Aorta (tissue), 5 donors: ENCODE measurements around the gene GABARAP. TPM values are rescaled to one million over a fixed set of nuclear protein-coding genes. Genes with fewer than 3 reads are reported as not detected.

ENCODE experiments used
- ATAC-seq: fragments of 200-7000 bp; cut with Tn5 transposase; one replicate; pipeline ENCODE4 v1.9.1; 2022; ENCODE audit warnings: moderate library complexity; ENCODE audit not compliant: low FRiP score
- DNase-seq, 2 donors: peaks; one replicate each; pipeline ENCODE4 v3.0.0-alpha.2; 2020
- H3K27ac ChIP-seq, 2 donors: one replicate each; pipeline ENCODE4 v1.5.1; 2013; ENCODE audit warnings: low read length in 2 of 2, mild to moderate bottlenecking in 2 of 2, moderate library complexity in 2 of 2, control low read depth in 1 of 2, inconsistent platforms in 1 of 2, low read depth in 1 of 2
- H3K27me3 ChIP-seq, 2 donors: one replicate each; pipeline ENCODE4 v1.6.1; 2013; ENCODE audit warnings: control low read depth in 1 of 2, low read length in 1 of 2, mild to moderate bottlenecking in 1 of 2, moderate library complexity in 1 of 2; ENCODE audit not compliant: insufficient read depth in 2 of 2, control insufficient read depth in 1 of 2
- H3K36me3 ChIP-seq, 2 donors: one replicate each; pipeline ENCODE4 v1.6.1; 2013; ENCODE audit warnings: control low read depth in 1 of 2, low read length in 1 of 2, mild to moderate bottlenecking in 1 of 2; ENCODE audit not compliant: insufficient read depth in 2 of 2, control insufficient read depth in 1 of 2
- H3K4me1 ChIP-seq, 2 donors: one replicate each; pipeline ENCODE4 v1.6.1; 2013; ENCODE audit warnings: low read length in 2 of 2, control low read depth in 1 of 2, mild to moderate bottlenecking in 1 of 2, moderate library complexity in 1 of 2; ENCODE audit not compliant: insufficient read depth in 2 of 2, control insufficient read depth in 1 of 2
- H3K4me3 ChIP-seq, 2 donors: one replicate each; pipeline ENCODE4 v1.5.1; 2013; ENCODE audit warnings: low read length in 2 of 2, control low read depth in 1 of 2, mild to moderate bottlenecking in 1 of 2
- H3K9me3 ChIP-seq: one replicate; pipeline ENCODE4 v1.6.1; 2013; ENCODE audit warnings: mild to moderate bottlenecking, low read length; ENCODE audit not compliant: control insufficient read depth
- whole genome bisulfite sequencing, 2 donors: extraction: QIAGEN DNeasy Blood & Tissue Kit; methylation state at CpG; one replicate each; pipeline ENCODE4 v1.1.7; 2013; 5-methylcytosine and 5-hydroxymethylcytosine counted together
- intact Hi-C, 2 donors: fragments of 100-400 bp; cut with DNase I; formaldehyde crosslinking; loops; one replicate each; pipeline versions ENCODE4 v1.14.2 to v1.15.0; 2022
- polyA plus RNA-seq, 2 donors: library from polyadenylated mRNA; stranded (reverse); fragments of 200-250 nt; gene quantifications; one replicate each; pipeline ENCODE4 v1.2.3, GENCODE V29; 2013
- total RNA-seq, 2 donors: library from RNA; stranded (reverse); fragmentation: NEBNext Ultra II Directional; extraction: Animal tissue kit (Norgen Biotek cat#: 25700); gene quantifications; one replicate each; pipeline ENCODE4 v1.2.1, GENCODE V29; 2021
- donor health status: healthy with polysubstance abuse.
- donor health status: Bipolar disorder and iron deficiency.
- donor health status: DM: no; HTN: no; CAD: no.
- donor health status: DM: no; HTN: no; CAD: no.
- donor health status: DM: yes; HTN: yes; CAD: no.

GABARAP gene
- total and polyA plus RNA-seq, 4 donors, result 405 to 895 (median 615) TPM

DNA sequence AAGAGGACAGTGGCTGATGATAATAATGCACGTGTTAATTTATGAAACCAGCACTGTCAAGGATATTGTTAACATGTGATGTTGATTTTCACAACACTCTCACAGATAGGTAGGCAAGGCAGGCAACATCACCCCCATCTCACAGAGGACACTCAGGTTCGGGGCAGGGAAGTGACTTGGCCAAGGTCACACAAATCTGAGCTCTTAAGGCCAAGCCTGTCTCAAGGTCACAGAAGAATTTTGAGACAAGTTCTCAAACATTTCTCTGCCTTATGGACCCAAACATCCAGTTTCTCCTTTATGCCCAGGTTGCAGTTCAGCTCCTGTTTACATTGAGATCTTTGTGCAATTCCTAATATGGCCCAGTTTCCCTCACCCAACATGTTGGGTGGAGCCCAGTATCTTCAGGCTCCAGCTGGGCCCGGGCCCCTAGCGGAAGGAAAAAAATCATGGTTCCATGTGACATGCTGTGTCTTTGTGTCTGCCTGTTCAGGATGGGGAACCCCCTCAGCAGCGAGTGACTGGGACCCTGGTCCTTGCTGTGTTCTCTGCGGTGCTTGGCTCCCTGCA is 40.6 kb upstream of the GABARAP start:
- Histone ChIP-seq H3K9me3 (no peaks in the 10 kb centered on the region), H3K27ac (no peak overlapping the region), H3K36me3 (no peaks in the 10 kb centered on the region), H3K4me1 (no peaks in the 10 kb centered on the region), H3K27me3 (no peaks in the 10 kb centered on the region), H3K4me3 (no peak overlapping the region)
- 71 to 76% methylated on average over 6 of the region's 6 CpGs for WGBS, 2 donors
- ATAC-seq, result no peak
- no peak for DNase-seq
- intact Hi-C loops, result loop anchor here in 1 of 2 donors (5.0 kb wide), 1 partner anchor 64 kb away; no protein-coding TSS in a partner anchor

DNA sequence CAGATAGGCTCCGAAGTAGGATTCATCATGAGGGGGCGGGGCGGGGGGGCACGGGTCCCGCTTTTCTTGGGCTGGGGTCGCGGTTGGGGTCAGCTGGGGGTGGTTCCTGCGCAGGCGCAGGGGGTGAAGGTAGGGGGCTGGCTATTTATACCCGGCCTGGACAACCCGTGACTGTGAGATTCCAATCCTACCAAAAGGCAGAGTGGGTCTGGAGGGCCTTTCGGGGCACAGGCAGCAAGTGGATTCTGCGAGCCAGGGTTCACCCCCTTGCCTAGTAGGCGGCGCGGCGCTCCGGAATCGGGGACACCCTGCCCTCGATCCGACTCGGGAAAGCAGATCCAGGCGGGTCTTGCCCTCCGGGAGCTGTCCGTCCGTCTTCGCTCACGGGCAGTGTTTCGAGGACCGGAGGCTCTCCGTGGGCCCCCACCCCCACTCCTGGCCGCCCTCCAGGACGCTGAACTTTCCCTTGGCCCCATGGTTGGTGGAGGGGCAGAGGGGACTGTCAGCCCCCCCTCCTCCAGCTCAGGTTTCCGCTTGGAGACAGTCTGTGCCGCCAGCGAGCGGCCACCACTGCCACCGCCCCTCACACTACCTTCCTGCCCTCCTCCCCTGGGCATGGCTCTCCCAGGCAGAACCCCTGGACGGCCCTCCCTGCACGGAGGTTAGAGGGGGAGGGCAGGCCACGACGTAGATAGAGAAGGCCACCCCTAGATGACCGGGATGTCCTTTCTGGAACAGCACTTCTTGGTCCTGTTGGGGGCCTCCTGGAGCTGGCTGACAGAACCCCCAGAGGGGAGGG is 39.9 kb upstream of the GABARAP start:
- DNase-seq (peak in 1 of 2 donors; percentile 60), ATAC-seq (peak; percentile 31)
- intact Hi-C loops, result loop anchor here in 1 of 2 donors (5.0 kb wide), 1 partner anchor 65 kb away; no protein-coding TSS in a partner anchor
- 8% methylated on average over 41 to 43 of the region's 43 CpGs for WGBS, 2 donors
- no peak overlapping the region for H3K27ac ChIP-seq
- peak overlapping the region in 1 of 2 donors; percentile 7 for H3K4me3 ChIP-seq
- H3K27me3 ChIP-seq, result no peaks in the 10 kb centered on the region
- no peaks in the 10 kb centered on the region for H3K9me3 ChIP-seq
- no peaks in the 10 kb centered on the region for H3K36me3 ChIP-seq
- H3K4me1 ChIP-seq, result no peaks in the 10 kb centered on the region

DNA sequence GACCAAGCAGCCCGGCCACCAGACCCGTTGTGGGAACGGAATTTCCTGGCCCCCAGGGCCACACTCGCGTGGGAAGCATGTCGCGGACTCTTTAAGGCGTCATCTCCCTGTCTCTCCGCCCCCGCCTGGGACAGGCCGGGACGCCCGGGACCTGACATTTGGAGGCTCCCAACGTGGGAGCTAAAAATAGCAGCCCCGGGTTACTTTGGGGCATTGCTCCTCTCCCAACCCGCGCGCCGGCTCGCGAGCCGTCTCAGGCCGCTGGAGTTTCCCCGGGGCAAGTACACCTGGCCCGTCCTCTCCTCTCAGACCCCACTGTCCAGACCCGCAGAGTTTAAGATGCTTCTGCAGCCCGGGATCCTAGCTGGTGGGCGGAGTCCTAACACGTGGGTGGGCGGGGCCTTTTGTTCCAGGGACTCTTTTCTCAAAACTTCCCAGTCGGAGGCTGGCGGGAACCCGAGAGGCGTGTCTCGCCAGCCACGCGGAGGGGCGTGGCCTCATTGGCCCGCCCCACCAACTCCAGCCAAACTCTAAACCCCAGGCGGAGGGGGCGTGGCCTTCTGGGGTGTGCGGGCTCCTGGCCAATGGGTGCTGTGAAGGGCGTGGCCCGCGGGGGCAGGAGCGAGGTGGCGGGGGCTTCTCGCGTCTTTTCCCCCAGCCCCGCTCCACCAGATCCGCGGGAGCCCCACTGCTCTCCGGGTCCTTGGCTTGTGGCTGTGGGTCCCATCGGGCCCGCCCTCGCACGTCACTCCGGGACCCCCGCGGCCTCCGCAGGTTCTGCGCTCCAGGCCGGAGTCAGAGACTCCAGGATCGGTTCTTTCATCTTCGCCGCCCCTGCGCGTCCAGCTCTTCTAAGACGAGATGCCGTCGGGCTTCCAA is 39.1 kb upstream of the GABARAP start, which contains the start of gene SLC2A4:
TSS of gene SLC2A4 (plus strand) at position 645 of the 879 bp plus-strand sequence. CDS start at position 862, 217 bp downstream.
- no peaks in the 10 kb centered on the region for H3K27me3 ChIP-seq

DNA sequence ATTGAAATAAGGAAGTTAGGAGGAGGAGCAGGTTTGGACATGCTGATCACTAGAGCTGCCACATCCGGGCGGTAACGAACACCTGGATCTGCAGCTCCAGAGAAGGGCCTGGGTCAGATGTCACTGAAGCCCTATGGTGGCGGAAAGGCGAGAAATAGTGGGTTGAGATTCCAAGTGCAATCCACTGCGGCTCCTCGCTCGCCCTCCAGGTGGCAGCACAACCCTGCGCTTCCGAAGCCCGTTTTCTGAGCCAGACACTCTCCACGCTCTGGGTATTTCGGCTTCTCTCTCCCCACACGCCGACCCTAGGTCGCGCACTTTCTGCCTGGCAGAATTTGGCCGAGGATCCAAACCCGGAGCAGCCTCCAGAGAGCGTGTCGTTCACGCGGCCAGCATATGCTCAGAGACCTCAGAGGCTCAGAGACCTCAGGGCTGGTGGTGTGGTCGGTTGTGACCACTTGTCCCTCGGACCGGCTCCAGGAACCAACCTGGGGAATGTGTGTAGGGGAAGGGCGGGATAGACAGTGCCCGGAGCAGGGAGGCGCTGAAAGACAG is 38.3 kb upstream of the GABARAP start:
- H3K27ac ChIP-seq, result peak overlapping the region in 1 of 2 donors; percentile 55
- H3K27me3 ChIP-seq, result no peaks in the 10 kb centered on the region
- intact Hi-C loops, result loop anchor here (1.0 to 5.0 kb wide), 2 partner anchors 16 to 67 kb away; no protein-coding TSS in a partner anchor
- ATAC-seq (peak; percentile 94), DNase-seq (peak; percentile 86 to 95)
- H3K4me1 ChIP-seq, result no peaks in the 10 kb centered on the region
- no peaks in the 10 kb centered on the region for H3K9me3 ChIP-seq
- 0 to 1% methylated on average over 29 of the region's 29 CpGs for WGBS, 2 donors
- H3K4me3 ChIP-seq, result peak overlapping the region in 1 of 2 donors; percentile 3
- no peaks in the 10 kb centered on the region for H3K36me3 ChIP-seq

More for the DNA sequence above, 39.1 kb upstream of the GABARAP start, which contains the start of gene SLC2A4:
- peak within 1 kb of the TSS in 1 of 2 donors; percentile 55 for H3K27ac ChIP-seq
- no peaks in the 10 kb centered on the region for H3K9me3 ChIP-seq
- H3K4me1 ChIP-seq, result no peaks in the 10 kb centered on the region
- ATAC-seq (peak; percentile 93), DNase-seq (peak; percentile 95 to 97)
- intact Hi-C loops, result loop anchor here in 1 of 2 donors (5.0 kb wide), 1 partner anchor 66 kb away; no protein-coding TSS in a partner anchor
- no peaks in the 10 kb centered on the region for H3K36me3 ChIP-seq
- H3K4me3 ChIP-seq, result peak within 1 kb of the TSS in 1 of 2 donors; percentile 7
- WGBS, 2 donors, result 1% methylated on average over 69 to 71 of the region's 71 CpGs

DNA sequence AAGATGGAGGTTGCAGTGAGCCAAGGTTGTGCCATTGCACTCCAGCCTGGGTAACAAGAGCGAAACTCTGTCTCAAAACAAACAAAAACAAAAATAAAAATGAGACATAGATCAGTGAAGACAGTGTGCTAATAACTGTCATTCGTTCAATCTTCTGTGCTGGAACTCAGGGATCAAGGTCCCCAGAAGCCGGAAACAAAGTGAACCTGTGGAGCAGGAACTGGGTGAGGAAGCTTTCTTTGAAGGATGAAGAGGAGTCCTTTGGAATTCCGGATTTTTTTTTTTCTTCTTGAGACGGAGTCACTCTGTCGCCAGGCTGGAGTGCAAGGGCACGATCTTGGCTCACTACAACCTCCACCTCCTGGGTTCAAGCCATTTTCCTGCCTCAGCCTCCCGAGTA is 37.2 kb upstream of the GABARAP start:
- ATAC-seq, result no peak
- WGBS, 2 donors, result 89 to 90% methylated on average over 8 of the region's 8 CpGs

DNA sequence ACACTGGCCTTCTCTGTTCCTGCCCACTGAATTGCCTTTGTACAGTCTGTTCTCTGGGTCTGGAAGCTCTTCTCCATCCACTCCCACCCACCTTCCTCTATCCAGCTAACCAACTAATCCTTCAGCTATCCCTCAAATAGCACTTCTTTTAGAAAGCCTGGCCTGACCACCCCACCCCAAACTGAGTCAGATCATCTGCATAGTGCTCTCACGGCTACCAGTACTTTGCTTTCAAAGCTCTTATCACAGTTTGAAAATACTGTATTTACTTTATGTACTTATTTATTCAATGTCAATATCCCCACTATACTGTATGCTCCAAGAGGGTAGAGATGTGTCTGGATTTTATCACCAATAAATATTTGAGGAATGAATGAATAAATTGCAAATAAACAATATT is 24.5 kb upstream of the GABARAP start:
- no peak for ATAC-seq
- peaks cover 0 to 3% of the 10 kb centered on the region in 2 donors for H3K27me3 ChIP-seq
- no peaks in the 10 kb centered on the region for H3K36me3 ChIP-seq
- no peaks in the 10 kb centered on the region for H3K4me1 ChIP-seq
- no peak overlapping the region for H3K27ac ChIP-seq
- 31 to 65% methylated on average over 1 of the region's 1 CpG for WGBS, 2 donors
- H3K4me3 ChIP-seq, result no peak overlapping the region
- H3K9me3 ChIP-seq, result no peaks in the 10 kb centered on the region
- DNase-seq, result no peak
- intact Hi-C loops, result no loop called here

More for the DNA sequence above, 37.2 kb upstream of the GABARAP start:
- H3K36me3 ChIP-seq, result no peaks in the 10 kb centered on the region
- no peak overlapping the region for H3K27ac ChIP-seq
- no peaks in the 10 kb centered on the region for H3K9me3 ChIP-seq
- no peak for DNase-seq
- no peaks in the 10 kb centered on the region for H3K27me3 ChIP-seq
- H3K4me3 ChIP-seq, result no peak overlapping the region
- intact Hi-C loops, result no loop called here
- no peaks in the 10 kb centered on the region for H3K4me1 ChIP-seq

DNA sequence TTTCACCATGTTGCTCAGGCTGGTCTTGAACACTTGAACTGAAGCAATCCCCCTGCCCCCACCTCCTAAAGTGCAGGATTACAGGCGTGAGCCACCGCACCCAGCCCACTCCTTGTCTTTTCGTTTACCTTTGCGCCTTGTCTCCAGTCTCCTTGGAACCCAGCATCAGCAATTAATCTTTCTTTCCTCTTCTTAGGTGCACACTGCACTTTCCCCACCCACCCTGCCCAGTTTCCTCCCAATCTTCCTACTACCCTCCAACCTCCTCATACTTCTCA is 21.5 kb upstream of the GABARAP start:
- no peaks in the 10 kb centered on the region for H3K4me1 ChIP-seq
- intact Hi-C loops, result no loop called here
- 54 to 55% methylated on average over 4 of the region's 4 CpGs for WGBS, 2 donors
- no peaks in the 10 kb centered on the region for H3K9me3 ChIP-seq
- peaks cover 0 to 1% of the 10 kb centered on the region in 2 donors for H3K36me3 ChIP-seq
- DNase-seq (no peak), ATAC-seq (no peak)
- H3K4me3 ChIP-seq, result no peak overlapping the region
- H3K27ac ChIP-seq, result no peak overlapping the region
- peaks cover 0 to 3% of the 10 kb centered on the region in 2 donors for H3K27me3 ChIP-seq
